Stomach (tissue), 9 donors: ENCODE data around the gene KLHL14. TPM values are rescaled to one million over a fixed set of nuclear protein-coding genes. Genes with fewer than 3 reads are reported as not detected.

ENCODE experiments used
- DNase-seq, 2 donors: peaks; one replicate each; pipeline versions ENCODE4 v3.0.0 to v3.0.0-alpha.2; 2013 to 2019
- H3K27ac ChIP-seq, 5 donors: fragments of 200-600 bp in 4 of 5; sonication (generic) in 4 of 5; one replicate each; pipeline ENCODE4 v1.5.1; 2013 to 2019; ENCODE audit warnings: mild to moderate bottlenecking in 1 of 5, moderate library complexity in 1 of 5
- H3K27me3 ChIP-seq, 3 donors: fragments of 200-600 bp; sonication (generic); one replicate each; pipeline ENCODE4 v1.5.1; 2017 to 2019; ENCODE audit warnings: mixed run types in 1 of 3
- H3K36me3 ChIP-seq, 4 donors: fragments of 200-600 bp; sonication (generic); 1 replicate in 3 of 4; 2 replicates in 1 of 4; pipeline ENCODE4 v1.5.1; 2016 to 2019
- H3K4me1 ChIP-seq, 4 donors: fragments of 200-600 bp; sonication (generic); one replicate each; pipeline ENCODE4 v1.5.1; 2016 to 2019
- H3K4me3 ChIP-seq, 4 donors: fragments of 200-600 bp; sonication (generic) in 3 of 4; one replicate each; pipeline ENCODE4 v1.5.1; 2016 to 2019; ENCODE audit warnings: mild to moderate bottlenecking in 1 of 4
- H3K9me3 ChIP-seq, 4 donors: fragments of 200-600 bp; sonication (generic); one replicate each; pipeline ENCODE4 v1.5.1; 2016 to 2019
- CTCF ChIP-seq, 7 experiments: fragments of 450-650 bp in 4 of 7; fragments of 200-600 bp in 3 of 7; sonication (generic) in 3 of 7; IDR thresholded peaks; one replicate each; pipeline ENCODE4 v1.5.1; 2016 to 2019; ENCODE audit warnings: antibody characterized with exemption in 7 of 7, control low read depth in 2 of 7, mild to moderate bottlenecking in 1 of 7
- EP300 ChIP-seq: sonication (generic); formaldehyde crosslinking; IDR thresholded peaks from one replicate; pipeline ENCODE4 v1.6.1; 2017; ENCODE audit warnings: antibody characterized with exemption
- POLR2A ChIP-seq, 4 donors: fragments of 450-650 bp; IDR thresholded peaks; one replicate each; pipeline ENCODE4 v1.6.1; 2016; ENCODE audit warnings: antibody characterized with exemption in 4 of 4, control low read depth in 2 of 4, mild to moderate bottlenecking in 1 of 4, moderate library complexity in 1 of 4
- POLR2AphosphoS5 ChIP-seq, 3 donors: sonication (generic); formaldehyde crosslinking; IDR thresholded peaks; one replicate each; pipeline ENCODE4 v1.6.1; 2016; ENCODE audit warnings: antibody characterized with exemption in 3 of 3
- WGBS, 5 donors: extraction: QIAGEN DNeasy Blood & Tissue Kit in 3 of 5; methylation state at CpG; one replicate each; pipeline versions ENCODE4 v1.1.5 to v1.1.7; 2013 to 2018; 5-methylcytosine and 5-hydroxymethylcytosine counted together
- intact Hi-C: fragments of 100-400 bp; cut with DNase I; formaldehyde crosslinking; loops from one replicate; pipeline ENCODE4 v1.15.1; 2023; ENCODE audit warnings: low total_unique reads
- polyA plus RNA-seq, 3 donors: library from polyadenylated mRNA; stranded (reverse); fragments of 200-250 nt; gene quantifications; one replicate each; pipeline ENCODE4 v1.2.3, GENCODE V29; 2013
- total RNA-seq, 5 donors: library from RNA; depleted of rRNA; stranded (reverse); fragments of >200 nt; gene quantifications; one replicate each; pipeline versions ENCODE4 v1.1.0 to v1.2.3, GENCODE V29; 2014 to 2016
- donor health status: healthy with polysubstance abuse.
- donor health status: Bipolar disorder and iron deficiency.
- donor health status: healthy.

KLHL14 gene
- total and polyA plus RNA-seq, 8 donors = 0.15 to 3.5 (median 0.41) TPM; not detected in 4

- 85 to 98% (median 90%) methylated on average over 1 of the region's 1 CpG for WGBS, 5 donors
- Histone ChIP-seq H3K4me3 (no peak overlapping the region), H3K27me3 (no peaks in the 10 kb centered on the region), H3K36me3 (no peaks in the 10 kb centered on the region), H3K9me3 (no peaks in the 10 kb centered on the region), H3K27ac (no peak overlapping the region), H3K4me1 (no peaks in the 10 kb centered on the region)
- intact Hi-C loops = no loop called here
- no peak for DNase-seq
- TF ChIP-seq POLR2A (IDR thresholded peaks at IDR 0.05) (no peak), CTCF (IDR thresholded peaks at IDR 0.05) (no peak), EP300 (no peak), POLR2AphosphoS5 (IDR thresholded peaks at IDR 0.05) (no peak)
Measured at GRCh38 chr18:32712860-32713259, 60.0 kb downstream of the KLHL14 start.

- no peaks in the 10 kb centered on the region for H3K27me3 ChIP-seq
- TF ChIP-seq POLR2A (IDR thresholded peaks at IDR 0.05) (no peak), CTCF (IDR thresholded peaks at IDR 0.05) (no peak), EP300 (no peak), POLR2AphosphoS5 (IDR thresholded peaks at IDR 0.05) (no peak)
- intact Hi-C loops = no loop called here
Measured at GRCh38 chr18:32711862-32712261, 61.0 kb downstream of the KLHL14 start.

GRCh38 chr18:32707586-32707985, 65.2 kb downstream of the KLHL14 start:
- Histone ChIP-seq H3K4me3 (no peak overlapping the region), H3K36me3 (no peaks in the 10 kb centered on the region), H3K9me3 (no peaks in the 10 kb centered on the region), H3K27ac (peak overlapping the region in 3 of 5 donors; percentile 53 to 79 (median 60)), H3K4me1 (no peaks in the 10 kb centered on the region), H3K27me3 (no peaks in the 10 kb centered on the region)
- peak; percentile 16 to 42 for DNase-seq
- intact Hi-C loops = no loop called here
- 33 to 81% (median 53%) methylated on average over 2 of the region's 2 CpGs for WGBS, 5 donors
- TF ChIP-seq POLR2AphosphoS5 (IDR thresholded peaks at IDR 0.05) (no peak), CTCF (IDR thresholded peaks at IDR 0.05) (no peak)

More at GRCh38 chr18:32711862-32712261, 61.0 kb downstream of the KLHL14 start:
- no peak overlapping the region for H3K4me3 ChIP-seq
- DNase-seq = no peak
- 91 to 95% (median 93%) methylated on average over 2 of the region's 2 CpGs for WGBS, 5 donors
- H3K36me3 ChIP-seq = no peaks in the 10 kb centered on the region
- H3K4me1 ChIP-seq = no peaks in the 10 kb centered on the region
- no peak overlapping the region for H3K27ac ChIP-seq
- no peaks in the 10 kb centered on the region for H3K9me3 ChIP-seq

GRCh38 chr18:32707147-32707546, 65.7 kb downstream of the KLHL14 start:
- Histone ChIP-seq H3K4me1 (no peaks in the 10 kb centered on the region), H3K9me3 (no peaks in the 10 kb centered on the region), H3K4me3 (no peak overlapping the region), H3K27ac (peak overlapping the region in 3 of 5 donors; percentile 53 to 79 (median 60)), H3K27me3 (no peaks in the 10 kb centered on the region), H3K36me3 (no peaks in the 10 kb centered on the region)
- peak; percentile 69 to 77 for DNase-seq
- 19 to 55% (median 31%) methylated on average over 2 of the region's 2 CpGs for WGBS, 5 donors
- intact Hi-C loops = no loop called here
- no peak for TF ChIP-seq POLR2A (IDR thresholded peaks at IDR 0.05)
- peak in 1 of 3 donors; percentile 18 for TF ChIP-seq POLR2AphosphoS5 (IDR thresholded peaks at IDR 0.05)

- Histone ChIP-seq H3K4me1 (no peaks in the 10 kb centered on the region), H3K4me3 (no peak overlapping the region), H3K9me3 (no peaks in the 10 kb centered on the region), H3K27ac (no peak overlapping the region), H3K27me3 (no peaks in the 10 kb centered on the region), H3K36me3 (no peaks in the 10 kb centered on the region)
- intact Hi-C loops = no loop called here
- TF ChIP-seq CTCF (IDR thresholded peaks at IDR 0.05) (no peak), POLR2A (IDR thresholded peaks at IDR 0.05) (no peak), POLR2AphosphoS5 (IDR thresholded peaks at IDR 0.05) (no peak), EP300 (no peak)
- peak in 1 of 2 donors; percentile 16 for DNase-seq
Measured at GRCh38 chr18:32701313-32701712, 71.5 kb downstream of the KLHL14 start.
